Cardiac muscle cell (in vitro differentiated cells and primary cell): ENCODE measurements around the gene KISS1. TPM values are rescaled to one million over a fixed set of nuclear protein-coding genes. Genes with fewer than 3 reads are reported as not detected.

Experiments
- DNase-seq, 2 donors: peaks; one replicate each; pipeline versions ENCODE4 v3.0.0 to v3.0.0-alpha.2; 2010 to 2017; ENCODE audit warnings: low read depth in 1 of 2, low spot score in 1 of 2
- H3K27ac ChIP-seq: fragments of 200-600 bp; sonication (generic); 2 replicates; pipeline ENCODE4 v1.5.1; 2016
- H3K27me3 ChIP-seq: fragments of 200-600 bp; sonication (generic); 2 replicates; pipeline ENCODE4 v1.6.0; 2016; ENCODE audit warnings: control low read depth
- H3K36me3 ChIP-seq: fragments of 200-600 bp; sonication (generic); 2 replicates; pipeline ENCODE4 v1.5.1; 2016; ENCODE audit warnings: control low read depth
- H3K4me1 ChIP-seq: fragments of 200-600 bp; sonication (generic); 2 replicates; pipeline ENCODE4 v1.8.1; 2017; ENCODE audit warnings: low read depth, mild to moderate bottlenecking, mixed run types
- H3K4me3 ChIP-seq: fragments of 200-600 bp; sonication (generic); 2 replicates; pipeline ENCODE4 v1.5.1; 2016; ENCODE audit warnings: mild to moderate bottlenecking
- H3K9me3 ChIP-seq: fragments of 200-600 bp; sonication (generic); 2 replicates; pipeline ENCODE4 v1.5.1; 2017; ENCODE audit warnings: low read depth, mild to moderate bottlenecking, control low read depth
- CTCF ChIP-seq: IDR thresholded peaks from 2 replicates; pipeline ENCODE4 v1.5.1; 2012; ENCODE audit warnings: low read depth, mild to moderate bottlenecking, low read length
- polyA plus RNA-seq: library from polyadenylated mRNA; unstranded; fragments of >200 nt; fragmentation: Nextera tagmentation; extraction: Ambion mirVana; gene quantifications from 2 replicates; pipeline ENCODE4 v1.2.1, GENCODE V29; 2016
- total RNA-seq: library from RNA; depleted of rRNA; stranded (reverse); fragments of >200 nt; gene quantifications from 2 replicates; pipeline ENCODE4 v1.2.3, GENCODE V29; 2016

Gene KISS1
- total and polyA plus RNA-seq, 2 experiments from 2014 or later = 0.21 to 1.4 TPM

GRCh38 chr1:204225841-204226735, 29.8 kb upstream of the KISS1 start:
- Histone ChIP-seq H3K27ac (no peak overlapping the region), H3K27me3 (no peaks in the 10 kb centered on the region), H3K9me3 (no peaks in the 10 kb centered on the region), H3K4me3 (no peak overlapping the region), H3K36me3 (peaks cover 82% of the 10 kb centered on the region), H3K4me1 (no peaks in the 10 kb centered on the region)
- no peak for TF ChIP-seq CTCF
- no peak for DNase-seq

GRCh38 chr1:204224655-204225054, 28.4 kb upstream of the KISS1 start:
- no peaks in the 10 kb centered on the region for H3K4me1 ChIP-seq
- H3K9me3 ChIP-seq = no peaks in the 10 kb centered on the region
- no peak for DNase-seq
- TF ChIP-seq CTCF = no peak
- no peak overlapping the region for H3K27ac ChIP-seq
- peaks cover 70% of the 10 kb centered on the region for H3K36me3 ChIP-seq
- no peak overlapping the region for H3K4me3 ChIP-seq
- no peaks in the 10 kb centered on the region for H3K27me3 ChIP-seq

- no peak overlapping the region for H3K27ac ChIP-seq
Measured at GRCh38 chr1:204223129-204223860, 27.0 kb upstream of the KISS1 start.

GRCh38 chr1:204222764-204223055, 26.4 kb upstream of the KISS1 start:
- Histone ChIP-seq H3K36me3 (peaks cover 50% of the 10 kb centered on the region), H3K27me3 (no peaks in the 10 kb centered on the region), H3K9me3 (no peaks in the 10 kb centered on the region), H3K27ac (no peak overlapping the region), H3K4me1 (no peaks in the 10 kb centered on the region), H3K4me3 (no peak overlapping the region)
- DNase-seq = no peak
- TF ChIP-seq CTCF = no peak

More at GRCh38 chr1:204223129-204223860, 27.0 kb upstream of the KISS1 start:
- H3K27me3 ChIP-seq = no peaks in the 10 kb centered on the region
- H3K4me1 ChIP-seq = no peaks in the 10 kb centered on the region
- no peak for DNase-seq
- H3K9me3 ChIP-seq = no peaks in the 10 kb centered on the region
- H3K4me3 ChIP-seq = no peak overlapping the region
- no peak for TF ChIP-seq CTCF
- H3K36me3 ChIP-seq = peaks cover 56% of the 10 kb centered on the region

GRCh38 chr1:204222006-204222763, 25.9 kb upstream of the KISS1 start:
- Histone ChIP-seq H3K9me3 (no peaks in the 10 kb centered on the region), H3K27ac (no peak overlapping the region), H3K4me1 (no peaks in the 10 kb centered on the region), H3K27me3 (no peaks in the 10 kb centered on the region), H3K4me3 (no peak overlapping the region), H3K36me3 (peaks cover 45% of the 10 kb centered on the region)
- no peak for DNase-seq
- TF ChIP-seq CTCF = no peak
